Stimulated activated CD4-positive, alpha-beta T cell treated with anti-CD3 and anti-CD28 coated beads, Interleukin-4, amount 100 ng/mL, for 24 hours (primary cell): ENCODE measurements around the gene SEC62.
"Not testable (repeated sequence)": the region's sequence is repeated elsewhere in the genome, so short reads cannot be mapped to it uniquely, and the experiment has no call there.

Source experiments
- DNase-seq: peaks from one replicate; pipeline ENCODE4 v3.0.0-alpha.2; 2020

The SEC62 gene

GRCh38 chr3:170019306-170019705 is 52.7 kb downstream of the SEC62 start:
- not testable (repeated sequence) for DNase-seq

GRCh38 chr3:170021083-170021482 is 54.5 kb downstream of the SEC62 start:
- no peak for DNase-seq

- no peak for DNase-seq
Observed at GRCh38 chr3:170022336-170022735, 55.7 kb downstream of the SEC62 start.

- DNase-seq = no peak
Observed at GRCh38 chr3:170023165-170023564, 56.6 kb downstream of the SEC62 start.

DNA sequence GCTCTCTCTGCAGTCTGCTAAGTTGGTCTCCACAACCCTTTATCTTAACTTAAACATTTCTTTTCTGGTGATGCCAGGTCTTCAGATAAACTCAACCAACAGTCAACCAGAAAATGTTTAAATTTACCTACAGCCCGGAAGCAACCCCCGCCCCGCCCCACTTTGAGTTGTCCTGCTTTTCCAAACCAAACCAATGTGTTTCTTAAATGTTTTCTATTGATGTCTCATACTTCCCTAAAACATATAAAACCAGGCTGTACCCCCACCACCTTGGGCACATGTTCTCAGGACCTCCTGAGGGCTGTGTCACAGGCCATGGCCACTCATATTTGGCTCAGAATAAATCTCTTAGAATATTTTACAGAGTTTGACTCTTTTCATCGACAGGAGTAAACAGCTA is 58.0 kb downstream of the SEC62 start:
- DNase-seq = no peak

- DNase-seq = no peak
Observed at GRCh38 chr3:170027233-170028102, 60.9 kb downstream of the SEC62 start.

GRCh38 chr3:170033489-170033888 is 66.9 kb downstream of the SEC62 start:
- peak; percentile 30 for DNase-seq

- DNase-seq = peak; percentile 83
Observed at GRCh38 chr3:170037463-170038433, 71.1 kb downstream of the SEC62 start, which contains the start of gene GPR160. GPR160 (plus strand) TSS chr3:170037995; CDS start chr3:170083973, 45,978 bp downstream.

DNA sequence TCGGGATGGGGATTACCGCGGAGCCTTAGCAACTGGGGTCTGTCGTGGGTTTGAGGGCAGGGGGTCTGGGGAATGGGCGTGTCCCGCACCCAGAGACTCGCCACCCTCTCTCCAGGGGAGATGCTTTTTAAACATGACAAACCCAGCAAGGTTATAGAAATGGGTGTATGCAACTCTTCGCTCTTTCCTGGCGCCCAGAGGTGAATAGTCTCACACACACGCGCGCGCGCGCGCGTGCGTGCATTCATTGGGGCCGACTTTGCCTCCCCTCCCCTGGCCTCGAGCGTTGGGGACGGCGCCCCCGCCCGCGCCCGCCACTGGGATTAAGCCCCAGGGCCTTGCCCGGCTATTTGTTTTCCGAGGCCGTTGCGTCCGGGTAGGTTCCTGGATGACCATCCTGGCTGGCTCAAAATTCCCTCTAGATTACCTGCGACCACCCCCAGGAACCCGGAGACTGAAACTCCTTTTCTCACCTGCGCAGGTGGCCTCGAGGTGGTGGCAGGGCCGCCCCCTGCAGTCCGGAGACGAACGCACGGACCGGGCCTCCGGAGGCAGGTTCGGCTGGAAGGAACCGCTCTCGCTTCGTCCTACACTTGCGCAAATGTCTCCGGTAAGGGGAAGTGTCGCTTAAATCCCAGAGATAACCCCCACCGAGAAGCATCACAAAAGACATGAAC is 72.0 kb downstream of the SEC62 start:
- DNase-seq = peak; percentile 13

- no peak for DNase-seq
Observed at GRCh38 chr3:170040418-170040817, 73.8 kb downstream of the SEC62 start.

GRCh38 chr3:170043506-170043905 is 76.9 kb downstream of the SEC62 start:
- no peak for DNase-seq

GRCh38 chr3:170044271-170044670 is 77.7 kb downstream of the SEC62 start:
- no peak for DNase-seq

DNA sequence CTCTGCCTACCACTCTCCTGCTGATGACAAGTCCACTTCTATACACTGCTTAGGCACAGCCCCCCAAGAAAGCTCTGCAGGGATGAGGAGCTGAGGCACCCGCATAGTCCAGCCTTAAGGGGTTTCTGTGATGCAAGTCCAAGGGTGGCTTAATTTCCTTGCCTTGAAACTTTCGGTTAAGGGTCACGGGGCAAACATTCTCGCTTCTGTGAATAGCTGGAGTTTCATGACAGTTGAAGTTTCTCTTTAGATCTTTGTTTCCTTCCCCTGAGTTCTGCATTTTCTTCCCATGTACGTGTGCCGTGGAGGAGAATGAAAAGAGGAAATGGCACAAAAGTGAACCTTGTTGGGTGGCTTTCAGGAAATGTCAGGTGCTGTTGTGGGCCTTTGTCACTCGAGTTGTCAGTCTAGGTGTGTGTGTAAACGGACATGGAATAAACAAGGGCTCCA is 78.2 kb downstream of the SEC62 start:
- DNase-seq = no peak

DNA sequence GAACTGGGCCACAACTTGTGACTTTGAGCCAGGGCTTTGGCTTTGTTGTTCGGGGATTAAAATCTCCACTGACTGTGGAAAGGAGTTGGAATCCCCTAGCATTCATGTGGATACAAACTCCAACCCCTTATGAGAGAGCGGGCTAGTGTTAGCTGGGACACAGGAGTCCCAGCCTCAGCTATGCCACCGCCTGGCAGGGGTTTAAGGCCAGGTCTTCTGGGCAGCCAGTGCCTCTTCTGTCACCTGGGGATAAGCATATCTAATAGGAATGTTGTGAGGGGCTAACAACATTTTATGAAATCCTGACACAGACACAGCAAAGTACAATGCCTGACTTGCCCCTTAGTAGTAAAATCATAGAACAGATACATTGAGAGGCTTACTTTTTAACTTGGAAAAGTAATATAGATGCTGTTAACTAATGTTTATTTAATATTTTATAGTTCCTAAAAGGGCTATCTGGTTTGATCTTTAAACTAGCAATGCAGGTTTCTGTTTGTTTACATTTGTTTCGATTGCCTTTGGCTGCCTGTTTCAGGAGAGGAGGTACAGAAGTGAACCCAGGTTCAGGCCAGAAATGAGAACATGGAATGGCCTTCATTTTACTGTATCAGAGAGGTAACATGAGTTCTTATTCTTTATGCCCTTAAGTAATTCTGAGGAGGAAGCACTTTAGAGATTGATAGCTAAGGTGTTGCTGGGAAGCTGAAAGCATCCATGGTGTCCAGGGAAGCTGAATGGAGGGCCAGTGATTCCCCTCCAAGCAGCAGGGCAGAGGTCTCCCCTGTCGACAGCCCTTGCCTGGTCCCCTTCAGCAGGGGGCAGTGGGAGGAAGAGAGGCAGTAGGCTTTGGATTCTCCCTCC is 79.9 kb downstream of the SEC62 start:
- no peak for DNase-seq

DNA sequence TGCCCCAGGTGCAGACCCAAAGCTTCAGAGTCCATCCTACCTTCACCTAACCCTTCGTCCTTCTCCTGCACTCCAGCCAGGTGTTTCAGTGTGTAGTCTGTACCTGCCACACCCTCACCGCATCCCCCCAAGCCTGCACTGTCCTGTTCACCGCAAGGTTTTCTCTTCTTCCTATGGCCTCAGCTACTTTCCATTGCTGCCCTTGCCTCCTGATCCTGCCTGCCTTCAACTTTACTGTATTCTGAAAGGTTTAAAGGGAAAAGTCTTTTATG is 80.5 kb downstream of the SEC62 start:
- no peak for DNase-seq
